Ovary (tissue), 9 donors: Measurements from ENCODE around the gene PTTG1IP2. TPM values are rescaled to one million over a fixed set of nuclear protein-coding genes. Genes with fewer than 3 reads are reported as not detected.
"Not testable (repeated sequence)": the region's sequence is repeated elsewhere in the genome, so short reads cannot be mapped to it uniquely, and the experiment has no call there.

Source experiments
- DNase-seq, 5 donors: peaks; one replicate each; pipeline ENCODE4 v3.0.0-alpha.2; 2019 to 2020
- H3K27ac ChIP-seq, 2 donors: fragments of 200-600 bp; one replicate each; pipeline versions ENCODE4 v1.5.1 to v1.8.0; 2019 to 2022
- H3K27me3 ChIP-seq: fragments of 200-600 bp; one replicate; pipeline ENCODE4 v1.8.0; 2022
- H3K36me3 ChIP-seq: fragments of 200-600 bp; sonication (generic); one replicate; pipeline ENCODE4 v1.5.1; 2019
- H3K4me1 ChIP-seq: one replicate; pipeline ENCODE4 v1.8.1; 2013; ENCODE audit warnings: mild to moderate bottlenecking, moderate library complexity; ENCODE audit not compliant: insufficient read depth
- H3K4me3 ChIP-seq: fragments of 200-600 bp; sonication (generic); one replicate; pipeline ENCODE4 v1.5.1; 2017
- H3K9me3 ChIP-seq, 2 donors: fragments of 200-600 bp in 1 of 2; sonication (generic) in 1 of 2; one replicate each; pipeline versions ENCODE4 v1.5.1 to v1.8.1; 2013 to 2019; ENCODE audit warnings: mild to moderate bottlenecking in 1 of 2, moderate library complexity in 1 of 2
- CTCF ChIP-seq, 3 donors: fragments of 450-650 bp in 2 of 3; fragments of 200-600 bp in 1 of 3; IDR thresholded peaks; one replicate each; pipeline versions ENCODE4 v1.5.1 to v1.8.0; 2016 to 2022; ENCODE audit warnings: antibody characterized with exemption in 3 of 3, mild to moderate bottlenecking in 1 of 3
- EP300 ChIP-seq: sonication (generic); formaldehyde crosslinking; IDR thresholded peaks from one replicate; pipeline ENCODE4 v1.6.1; 2017; ENCODE audit warnings: antibody characterized with exemption
- POLR2A ChIP-seq: fragments of 450-650 bp; IDR thresholded peaks from one replicate; pipeline ENCODE4 v1.6.1; 2017; ENCODE audit warnings: antibody characterized with exemption, mild to moderate bottlenecking, moderate library complexity
- WGBS, 3 donors: extraction: QIAGEN DNeasy Blood & Tissue Kit in 1 of 3; methylation state at CpG; one replicate each; pipeline versions ENCODE4 v1.1.5 to v1.1.7; 2013 to 2017; 5-methylcytosine and 5-hydroxymethylcytosine counted together
- intact Hi-C, 4 donors: fragments of 100-400 bp; cut with DNase I; formaldehyde crosslinking; loops; one replicate each; pipeline versions ENCODE4 v1.11.0 to v1.15.1; 2022 to 2023
- polyA plus RNA-seq, 2 donors: library from polyadenylated mRNA; stranded (reverse); fragments of 200-250 nt in 1 of 2; fragments of 350-450 nt in 1 of 2; fragmentation: Illumina TruSeq in 1 of 2; extraction: RNeasy Lipid Tissue Mini Kit (QIAGEN cat#74804) in 1 of 2; gene quantifications; one replicate each; pipeline ENCODE4 v1.2.3, GENCODE V29; 2013 to 2014
- total RNA-seq, 7 donors: library from RNA; depleted of rRNA in 2 of 7; stranded (reverse); fragments of >200 nt in 2 of 7; fragmentation: NEBNext Ultra II Directional in 3 of 7; extraction: Animal tissue kit (Norgen Biotek cat#: 25700) in 3 of 7; gene quantifications; one replicate each; pipeline versions ENCODE4 v1.1.0 to v1.2.4, GENCODE V29; 2016 to 2023
- donor health status: DM: no; HTN: no; CAD: no; lungs with moderate emphysema.
- donor health status: DM: no; HTN: no; CAD: no.
- donor health status: Bipolar disorder and iron deficiency.
- donor health status: DM: yes; HTN: yes; CAD: no.
- donor health status: DM: no; HTN: no; CAD: no.
- donor health status: DM: yes; HTN: yes; CAD: no.

Gene PTTG1IP2
- total and polyA plus RNA-seq, 9 donors: not detected

GRCh38 chr7:90458104-90458503 lies 11.3 kb upstream of the PTTG1IP2 start:
- intact Hi-C loops: no loop called here
- Histone ChIP-seq H3K27ac (no peak overlapping the region), H3K36me3 (no peaks in the 10 kb centered on the region), H3K4me3 (no peak overlapping the region), H3K27me3 (no peaks in the 10 kb centered on the region), H3K9me3 (no peaks in the 10 kb centered on the region), H3K4me1 (peaks cover 7% of the 10 kb centered on the region)
- no peak for DNase-seq
- 78 to 80% (median 78%) methylated on average over 2 of the region's 2 CpGs for WGBS, 3 donors
- no peak for TF ChIP-seq POLR2A
- TF ChIP-seq EP300: no peak
- no peak for TF ChIP-seq CTCF (IDR thresholded peaks at IDR 0.05)

- intact Hi-C loops: no loop called here
These were observed 9.6 kb upstream of the PTTG1IP2 start for GRCh38 chr7:90459888-90460287.

GRCh38 chr7:90461219-90461618 lies 8.2 kb upstream of the PTTG1IP2 start:
- intact Hi-C loops: no loop called here

More at GRCh38 chr7:90459888-90460287, 9.6 kb upstream of the PTTG1IP2 start:
- no peak overlapping the region for H3K27ac ChIP-seq
- no peaks in the 10 kb centered on the region for H3K27me3 ChIP-seq
- H3K36me3 ChIP-seq: no peaks in the 10 kb centered on the region
- H3K9me3 ChIP-seq: no peaks in the 10 kb centered on the region
- WGBS, 3 donors: 73 to 83% (median 78%) methylated on average over 4 of the region's 4 CpGs
- DNase-seq: no peak
- H3K4me1 ChIP-seq: peaks cover 4% of the 10 kb centered on the region
- no peak for TF ChIP-seq CTCF (IDR thresholded peaks at IDR 0.05)
- H3K4me3 ChIP-seq: no peak overlapping the region

GRCh38 chr7:90463151-90463628 lies 6.2 kb upstream of the PTTG1IP2 start:
- intact Hi-C loops, DNase-seq: not testable (repeated sequence)

More at GRCh38 chr7:90461219-90461618, 8.2 kb upstream of the PTTG1IP2 start:
- no peak overlapping the region for H3K4me3 ChIP-seq
- H3K27ac ChIP-seq: no peak overlapping the region
- H3K9me3 ChIP-seq: no peaks in the 10 kb centered on the region
- no peak for DNase-seq
- TF ChIP-seq EP300 (no peak), CTCF (IDR thresholded peaks at IDR 0.05) (no peak), POLR2A (no peak)
- no peaks in the 10 kb centered on the region for H3K27me3 ChIP-seq
- no peaks in the 10 kb centered on the region for H3K36me3 ChIP-seq
- H3K4me1 ChIP-seq: no peaks in the 10 kb centered on the region

GRCh38 chr7:90465816-90466215 lies 3.6 kb upstream of the PTTG1IP2 start:
- TF ChIP-seq POLR2A (no peak), EP300 (no peak), CTCF (IDR thresholded peaks at IDR 0.05) (no peak)
- Histone ChIP-seq H3K9me3 (no peaks in the 10 kb centered on the region), H3K27ac (no peak overlapping the region), H3K27me3 (no peaks in the 10 kb centered on the region), H3K4me3 (no peak overlapping the region), H3K36me3 (no peaks in the 10 kb centered on the region), H3K4me1 (no peaks in the 10 kb centered on the region)
- intact Hi-C loops: no loop called here
- no peak for DNase-seq

More at GRCh38 chr7:90463151-90463628, 6.2 kb upstream of the PTTG1IP2 start:
- Histone ChIP-seq H3K27ac (peak overlapping the region in 1 of 2 donors; percentile 51), H3K4me3 (peak overlapping the region; percentile 29)
- not testable (repeated sequence) for H3K9me3 ChIP-seq, H3K4me1 ChIP-seq, H3K36me3 ChIP-seq, H3K27me3 ChIP-seq
- 22 to 49% (median 34%) methylated on average over 4 of the region's 4 CpGs for WGBS, 3 donors
